Lung (tissue), 12 donors: ENCODE data around the gene EMILIN1. TPM values are rescaled to one million over a fixed set of nuclear protein-coding genes. Genes with fewer than 3 reads are reported as not detected.

Experiments
- ATAC-seq: fragments of 200-7000 bp; cut with Tn5 transposase; one replicate; pipeline ENCODE4 v1.9.1; 2020; ENCODE audit warnings: moderate number of reproducible peaks; ENCODE audit not compliant: insufficient read depth, low FRiP score
- DNase-seq, 3 donors: peaks; one replicate each; pipeline ENCODE4 v3.0.0-alpha.2; 2013 to 2017
- H3K27ac ChIP-seq, 2 donors: one replicate each; pipeline ENCODE4 v1.5.1; 2013; ENCODE audit warnings: mild to moderate bottlenecking in 2 of 2, moderate library complexity in 2 of 2, control low read depth in 1 of 2, inconsistent platforms in 1 of 2, low read depth in 1 of 2, low read length in 1 of 2
- H3K27me3 ChIP-seq, 3 donors: one replicate each; pipeline ENCODE4 v1.5.1; 2013; ENCODE audit warnings: low read length in 2 of 3; ENCODE audit not compliant: control insufficient read depth in 3 of 3, insufficient read depth in 3 of 3
- H3K36me3 ChIP-seq, 4 donors: one replicate each; pipeline ENCODE4 v1.5.1; 2013; ENCODE audit warnings: low read length in 4 of 4, mild to moderate bottlenecking in 1 of 4, moderate library complexity in 1 of 4; ENCODE audit not compliant: control insufficient read depth in 4 of 4, insufficient read depth in 4 of 4
- H3K4me1 ChIP-seq, 5 donors: one replicate each; pipeline ENCODE4 v1.5.1; 2013; ENCODE audit warnings: low read length in 5 of 5, mild to moderate bottlenecking in 2 of 5, moderate library complexity in 1 of 5; ENCODE audit not compliant: control insufficient read depth in 5 of 5, insufficient read depth in 5 of 5
- H3K4me3 ChIP-seq: one replicate; pipeline ENCODE4 v1.5.1; 2013; ENCODE audit warnings: mild to moderate bottlenecking, control low read depth, moderate library complexity
- H3K9ac ChIP-seq, 2 donors: one replicate each; pipeline ENCODE4 v1.5.1; 2013; ENCODE audit warnings: low read length in 2 of 2, control low read depth in 1 of 2; ENCODE audit not compliant: insufficient read depth in 1 of 2
- H3K9me3 ChIP-seq, 4 donors: one replicate each; pipeline ENCODE4 v1.5.1; 2013; ENCODE audit warnings: low read length in 3 of 4, mild to moderate bottlenecking in 1 of 4, moderate library complexity in 1 of 4; ENCODE audit not compliant: control insufficient read depth in 4 of 4, insufficient read depth in 3 of 4
- WGBS, 2 donors: extraction: QIAGEN DNeasy Blood & Tissue Kit; methylation state at CpG; one replicate each; pipeline ENCODE4 v1.1.7; 2013; 5-methylcytosine and 5-hydroxymethylcytosine counted together
- polyA plus RNA-seq, 2 donors: library from polyadenylated mRNA; stranded (reverse); fragments of 200-250 nt; gene quantifications; one replicate each; pipeline ENCODE4 v1.2.1, GENCODE V29; 2013
- total RNA-seq, 2 donors: library from RNA; depleted of rRNA in 1 of 2; stranded (reverse); fragments of >200 nt in 1 of 2; gene quantifications; one replicate each; pipeline ENCODE4 v1.2.1, GENCODE V29; 2014 to 2021
- TF ChIP-seq, protein P1 (sequence below): IDR thresholded peaks from 2 replicates; pipeline ENCODE4 v1.5.1; 2012; ENCODE audit warnings: mild to moderate bottlenecking; ENCODE audit errors: control extremely low read depth, extremely low read depth
- donor health status: control.
- donor health status: control.
- donor health status: Bipolar disorder and iron deficiency.
- donor health status: healthy.
- donor health status: DM: yes; HTN: yes; CAD: no.

The EMILIN1 gene
- total and polyA plus RNA-seq, 4 donors, result 74.1 to 163 (median 93.5) TPM

- H3K4me3 ChIP-seq, result no peak overlapping the region
- TF ChIP-seq, protein P1, sequence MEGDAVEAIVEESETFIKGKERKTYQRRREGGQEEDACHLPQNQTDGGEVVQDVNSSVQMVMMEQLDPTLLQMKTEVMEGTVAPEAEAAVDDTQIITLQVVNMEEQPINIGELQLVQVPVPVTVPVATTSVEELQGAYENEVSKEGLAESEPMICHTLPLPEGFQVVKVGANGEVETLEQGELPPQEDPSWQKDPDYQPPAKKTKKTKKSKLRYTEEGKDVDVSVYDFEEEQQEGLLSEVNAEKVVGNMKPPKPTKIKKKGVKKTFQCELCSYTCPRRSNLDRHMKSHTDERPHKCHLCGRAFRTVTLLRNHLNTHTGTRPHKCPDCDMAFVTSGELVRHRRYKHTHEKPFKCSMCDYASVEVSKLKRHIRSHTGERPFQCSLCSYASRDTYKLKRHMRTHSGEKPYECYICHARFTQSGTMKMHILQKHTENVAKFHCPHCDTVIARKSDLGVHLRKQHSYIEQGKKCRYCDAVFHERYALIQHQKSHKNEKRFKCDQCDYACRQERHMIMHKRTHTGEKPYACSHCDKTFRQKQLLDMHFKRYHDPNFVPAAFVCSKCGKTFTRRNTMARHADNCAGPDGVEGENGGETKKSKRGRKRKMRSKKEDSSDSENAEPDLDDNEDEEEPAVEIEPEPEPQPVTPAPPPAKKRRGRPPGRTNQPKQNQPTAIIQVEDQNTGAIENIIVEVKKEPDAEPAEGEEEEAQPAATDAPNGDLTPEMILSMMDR, result no peak
- H3K27me3 ChIP-seq, result no peaks in the 10 kb centered on the region
- ATAC-seq (no peak), DNase-seq (no peak)
- no peak overlapping the region for H3K27ac ChIP-seq
- 92 to 94% methylated on average over 6 of the region's 6 CpGs for WGBS, 2 donors
- peaks cover 0 to 27% (median 0%) of the 10 kb centered on the region in 5 donors for H3K4me1 ChIP-seq
- H3K36me3 ChIP-seq, result peaks cover 0 to 21% (median 6%) of the 10 kb centered on the region in 4 donors
- no peaks in the 10 kb centered on the region for H3K9me3 ChIP-seq
- H3K9ac ChIP-seq, result no peak overlapping the region
Measured at GRCh38 chr2:27088634-27089033, 10.2 kb downstream of the EMILIN1 start.

GRCh38 chr2:27089111-27089954 is 10.9 kb downstream of the EMILIN1 start:
- H3K27ac ChIP-seq, result no peak overlapping the region
- 94% methylated on average over 14 of the region's 14 CpGs for WGBS, 2 donors
- no peak overlapping the region for H3K4me3 ChIP-seq
- ATAC-seq, result no peak
- peaks cover 0 to 14% (median 4%) of the 10 kb centered on the region in 4 donors for H3K36me3 ChIP-seq
- H3K4me1 ChIP-seq, result peaks cover 0 to 23% (median 0%) of the 10 kb centered on the region in 5 donors
- DNase-seq, result no peak
- TF ChIP-seq, protein P1, result no peak
- no peaks in the 10 kb centered on the region for H3K27me3 ChIP-seq
- H3K9ac ChIP-seq, result no peak overlapping the region
- no peaks in the 10 kb centered on the region for H3K9me3 ChIP-seq

DNA sequence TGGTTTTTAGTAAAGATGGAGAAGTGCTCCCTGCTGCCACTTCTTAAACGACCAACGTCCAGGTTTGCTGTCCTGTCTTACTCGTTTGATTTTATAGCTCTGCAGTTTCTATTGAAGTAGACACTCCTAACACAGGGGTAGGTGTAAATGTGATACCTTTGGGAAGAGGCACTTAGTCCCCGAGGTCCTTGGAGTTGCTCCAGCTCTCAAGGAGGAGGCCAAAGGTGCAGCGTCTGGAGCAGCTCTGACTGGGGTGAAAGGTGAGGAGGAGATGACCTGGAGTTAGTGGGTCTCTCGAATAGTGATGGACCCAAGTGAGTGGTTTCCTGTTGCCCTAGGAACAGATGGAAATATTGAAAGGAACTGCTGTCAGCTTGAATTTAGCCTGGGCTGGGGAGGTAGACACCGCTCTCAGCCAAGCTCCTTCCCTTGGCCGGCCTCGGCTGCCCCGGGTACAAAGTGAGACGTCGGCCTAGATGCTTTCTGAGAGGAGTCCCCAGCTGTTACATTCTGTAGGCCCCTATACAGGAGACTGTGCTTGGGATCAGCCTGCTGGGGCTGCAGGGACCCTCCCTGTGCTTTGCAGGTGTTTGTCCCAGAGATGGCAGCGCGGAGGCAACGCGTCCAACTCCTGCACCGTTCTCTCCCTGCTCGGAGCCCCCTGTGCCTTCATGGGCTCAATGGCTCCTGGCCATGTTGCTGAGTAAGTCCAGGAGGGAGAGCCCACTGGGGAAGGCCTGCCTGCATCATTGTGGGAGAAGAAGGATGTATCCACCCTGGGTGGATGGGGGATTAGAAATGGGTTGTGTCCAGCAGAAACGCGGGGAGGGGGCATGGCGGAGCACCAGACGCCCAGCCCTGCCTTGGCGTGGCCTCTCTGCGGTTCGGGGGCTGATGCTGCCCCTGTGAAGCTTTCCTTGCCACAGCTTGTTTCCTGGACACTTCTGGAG is 13.6 kb downstream of the EMILIN1 start:
- ATAC-seq (no peak), DNase-seq (no peak)
- 79 to 87% methylated on average over 23 to 25 of the region's 25 CpGs for WGBS, 2 donors
- H3K36me3 ChIP-seq, result peaks cover 0 to 4% (median 0%) of the 10 kb centered on the region in 4 donors
- no peak overlapping the region for H3K4me3 ChIP-seq
- no peak overlapping the region for H3K27ac ChIP-seq
- H3K27me3 ChIP-seq, result no peaks in the 10 kb centered on the region
- peaks cover 0 to 15% (median 7%) of the 10 kb centered on the region in 5 donors for H3K4me1 ChIP-seq
- no peak overlapping the region for H3K9ac ChIP-seq
- TF ChIP-seq, protein P1, result no peak
- H3K9me3 ChIP-seq, result no peaks in the 10 kb centered on the region
